ENCODE data around the gene GANC. TPM values are rescaled to one million over a fixed set of nuclear protein-coding genes. Genes with fewer than 3 reads are reported as not detected.
A peak's percentile ranks its signal among the peaks of the same experiment; 100 is the strongest.

Gene GANC
- total and polyA plus RNA-seq, 10 donors, result 7.4 to 65.9 (median 42.3) TPM

- Histone ChIP-seq H3K9me3 (no peaks in the 10 kb centered on the region), H3K27me3 (replicated peaks in 1 of 7) (no peaks in the 10 kb centered on the region), H3K4me3 (no peak overlapping the region), H3K4me1 (peaks cover 0 to 12% (median 0%) of the 10 kb centered on the region in 6 donors), H3K36me3 (peaks cover 0 to 89% (median 57%) of the 10 kb centered on the region in 6 donors), H3K27ac (no peak overlapping the region)
- DNase-seq, result no peak
- TF ChIP-seq POLR2A (IDR thresholded peaks at IDR 0.05), result no peak
- TF ChIP-seq CTCF (IDR thresholded peaks at IDR 0.05 in 8 of 11, conservative IDR thresholded peaks at IDR 0.05 in 3 of 11), result no peak
- no peak for TF ChIP-seq POLR2AphosphoS5 (IDR thresholded peaks at IDR 0.05)
- intact Hi-C loops (cut with DNase I; ENCODE audit: low total_unique reads), result no loop called here
- WGBS, 5 donors, result 87 to 97% (median 96%) methylated on average over 6 of the region's 6 CpGs
These were observed 82.3 kb downstream of the GANC start for GRCh38 chr15:42355291-42355690.

- peaks cover 0 to 80% (median 43%) of the 10 kb centered on the region in 6 donors for H3K36me3 ChIP-seq
- no peak for DNase-seq
- 90 to 97% (median 94%) methylated on average over 5 of the region's 5 CpGs for WGBS, 5 donors
These were observed 83.8 kb downstream of the GANC start for GRCh38 chr15:42356851-42357250.

GRCh38 chr15:42358141-42358540 is 85.1 kb downstream of the GANC start:
- Histone ChIP-seq H3K27me3 (replicated peaks in 1 of 7) (no peaks in the 10 kb centered on the region), H3K4me1 (peaks cover 0 to 12% (median 0%) of the 10 kb centered on the region in 6 donors), H3K27ac (no peak overlapping the region), H3K9me3 (no peaks in the 10 kb centered on the region), H3K4me3 (no peak overlapping the region), H3K36me3 (peaks cover 0 to 72% (median 31%) of the 10 kb centered on the region in 6 donors)
- intact Hi-C loops (cut with DNase I; ENCODE audit: low total_unique reads), result no loop called here
- no peak for DNase-seq
- 93 to 100% (median 94%) methylated on average over 2 of the region's 2 CpGs for WGBS, 5 donors
- TF ChIP-seq CTCF (IDR thresholded peaks at IDR 0.05 in 8 of 11, conservative IDR thresholded peaks at IDR 0.05 in 3 of 11) (no peak), POLR2AphosphoS5 (IDR thresholded peaks at IDR 0.05) (no peak), POLR2A (IDR thresholded peaks at IDR 0.05) (no peak)

More at GRCh38 chr15:42356851-42357250, 83.8 kb downstream of the GANC start:
- TF ChIP-seq CTCF (IDR thresholded peaks at IDR 0.05 in 8 of 11, conservative IDR thresholded peaks at IDR 0.05 in 3 of 11), result no peak
- no peak for TF ChIP-seq POLR2A (IDR thresholded peaks at IDR 0.05)
- TF ChIP-seq POLR2AphosphoS5 (IDR thresholded peaks at IDR 0.05), result no peak
- H3K9me3 ChIP-seq, result no peaks in the 10 kb centered on the region
- intact Hi-C loops (cut with DNase I; ENCODE audit: low total_unique reads), result no loop called here
- no peaks in the 10 kb centered on the region for H3K27me3 ChIP-seq (replicated peaks in 1 of 7)
- peaks cover 0 to 12% (median 0%) of the 10 kb centered on the region in 6 donors for H3K4me1 ChIP-seq
- no peak overlapping the region for H3K27ac ChIP-seq
- H3K4me3 ChIP-seq, result no peak overlapping the region

- Histone ChIP-seq H3K36me3 (peaks cover 0 to 66% (median 25%) of the 10 kb centered on the region in 6 donors), H3K4me1 (peaks cover 0 to 12% (median 0%) of the 10 kb centered on the region in 6 donors), H3K27me3 (replicated peaks in 1 of 7) (no peaks in the 10 kb centered on the region), H3K4me3 (peak within 1 kb of the TSS in 1 of 8 donors; percentile 22), H3K9me3 (no peaks in the 10 kb centered on the region), H3K27ac (peak within 1 kb of the TSS in 3 of 8 donors; percentile 60 to 63 (median 63))
- no peak for TF ChIP-seq CTCF (IDR thresholded peaks at IDR 0.05 in 8 of 11, conservative IDR thresholded peaks at IDR 0.05 in 3 of 11)
- intact Hi-C loops (cut with DNase I; ENCODE audit: low total_unique reads), result no loop called here
- 54 to 77% (median 63%) methylated on average over 1 of the region's 1 CpG for WGBS, 5 donors
- DNase-seq, result no peak
These were observed 86.2 kb downstream of the GANC start, which contains the start of gene CAPN3 for GRCh38 chr15:42359249-42359648. Gene CAPN3 (plus strand): TSS chr15:42359501. CDS start chr15:42359806, 305 bp downstream.
